HepG2 (cell line): Measurements from ENCODE around the gene DOLK. TPM values are rescaled to one million over a fixed set of nuclear protein-coding genes. Genes with fewer than 3 reads are reported as not detected.
"Not testable (repeated sequence)": the region's sequence is repeated elsewhere in the genome, so short reads cannot be mapped to it uniquely, and the experiment has no call there.

Experiments used
- ATAC-seq: fragments of 200-7000 bp; cut with Tn5 transposase; 3 replicates; pipeline ENCODE4 v1.9.1; 2020; ENCODE audit warnings: mild to moderate bottlenecking, moderate library complexity
- BruUV-seq: library from RNA; stranded (reverse); fragments of 400-500 nt; replicated peaks from 2 replicates; lab custom pipeline; 2021; lab: Mats Ljungman, UMichigan
- CTCF ChIA-PET: fragments of 300-600 bp; formaldehyde crosslinking; extraction: SDS; loops from one replicate; lab custom pipeline; 2021; ENCODE audit warnings: low total read pairs, inconsistent platforms, low intra/inter-chr PET ratio; lab: Yijun Ruan, JAX
- POLR2A ChIA-PET: fragments of 350-600 bp; sonication (Branson Sonifier 250); formaldehyde crosslinking; loops from one replicate; lab custom pipeline; 2020; ENCODE audit warnings: antibody characterized with exemption, inconsistent platforms; lab: Yijun Ruan, JAX
- DNase-seq: peaks from one replicate; pipeline ENCODE4 v3.0.0-alpha.2; 2015; ENCODE audit warnings: low spot score
- FAIRE-seq: peaks from 3 replicates; lab custom pipeline; 2011; peaks lifted over from hg19 to GRCh38; lab: Jason Lieb, UNC
- H2AFZ ChIP-seq: one replicate; pipeline ENCODE4 v1.6.1; 2011; ENCODE audit warnings: low read length, inconsistent platforms
- H3K27ac ChIP-seq: fragments of 300-600 bp; 3 replicates; pipeline ENCODE4 v1.8.0; 2011; ENCODE audit warnings: mixed run types, mild to moderate bottlenecking, mixed read lengths, low read length, inconsistent platforms; ENCODE audit not compliant: insufficient read depth; ENCODE audit errors: extremely low read length
- H3K27me3 ChIP-seq, 2 experiments: fragments of 200-600 bp in 1 of 2; 2 replicates in 1 of 2; 3 replicates in 1 of 2; pipeline versions ENCODE4 v1.6.0 to v1.8.0; 2011; ENCODE audit warnings: low read length in 2 of 2, mild to moderate bottlenecking in 2 of 2, moderate library complexity in 2 of 2, inconsistent platforms in 1 of 2; ENCODE audit not compliant: insufficient read depth in 2 of 2, control insufficient read depth in 1 of 2
- H3K36me3 ChIP-seq, 2 experiments: fragments of 200-600 bp in 1 of 2; replicated peaks in 1 of 2; 2 replicates in 1 of 2; 3 replicates in 1 of 2; pipeline versions ENCODE4 v1.5.1 to v1.8.0; 2011; ENCODE audit warnings: low read length in 2 of 2, inconsistent platforms in 1 of 2; ENCODE audit not compliant: insufficient read depth in 2 of 2, control insufficient read depth in 1 of 2
- H3K4me1 ChIP-seq: 2 replicates; pipeline ENCODE4 v1.5.1; 2012; ENCODE audit warnings: low read length, inconsistent platforms; ENCODE audit not compliant: insufficient read depth
- H3K4me2 ChIP-seq: 2 replicates; pipeline ENCODE4 v1.6.0; 2011; ENCODE audit warnings: low read depth, low read length, inconsistent platforms
- H3K4me3 ChIP-seq, 3 experiments: fragments of 200-600 bp in 1 of 3; sonication (generic), shearing (Covaris generic) in 1 of 3; replicated peaks in 1 of 3; 2 replicates each; pipeline ENCODE4 v1.5.1; 2011 to 2016; ENCODE audit warnings: low read length in 3 of 3, inconsistent platforms in 2 of 3, low read depth in 2 of 3, mild to moderate bottlenecking in 2 of 3, control low read depth in 1 of 3, mixed read lengths in 1 of 3; ENCODE audit not compliant: insufficient read depth in 1 of 3
- H3K79me2 ChIP-seq: one replicate; pipeline ENCODE4 v1.6.1; 2011; ENCODE audit warnings: low read length, inconsistent platforms; ENCODE audit not compliant: insufficient read depth
- H3K9ac ChIP-seq: 2 replicates; pipeline ENCODE4 v1.6.0; 2011; ENCODE audit warnings: mild to moderate bottlenecking, low read depth, low read length, inconsistent platforms; ENCODE audit not compliant: insufficient read depth
- H3K9me3 ChIP-seq: 2 replicates; pipeline ENCODE4 v1.5.1; 2012; ENCODE audit warnings: mild to moderate bottlenecking, low read length
- H4K20me1 ChIP-seq: 2 replicates; pipeline ENCODE4 v1.6.0; 2011; ENCODE audit warnings: inconsistent platforms, mild to moderate bottlenecking, low read length, moderate library complexity; ENCODE audit not compliant: insufficient read depth
- ARID5B ChIP-seq: IDR thresholded peaks from 2 replicates; pipeline ENCODE4 v1.4.0; 2020; ENCODE audit warnings: mild to moderate bottlenecking, missing genetic modification reagents
- ESRRA ChIP-seq: sonication (generic); formaldehyde crosslinking; IDR thresholded peaks from 2 replicates; pipeline ENCODE4 v1.5.1; 2020; ENCODE audit warnings: mild to moderate bottlenecking, low read depth, missing genetic modification reagents
- FOXO1 ChIP-seq: sonication (generic); formaldehyde crosslinking; IDR thresholded peaks from 2 replicates; pipeline ENCODE4 v1.4.0; 2020; ENCODE audit warnings: missing genetic modification reagents
- HOXD1 ChIP-seq: sonication (generic); formaldehyde crosslinking; IDR thresholded peaks from 2 replicates; pipeline ENCODE4 v1.5.0; 2020; ENCODE audit warnings: missing genetic modification reagents
- POLR2AphosphoS5 ChIP-seq: IDR thresholded peaks from 2 replicates; pipeline ENCODE4 v1.6.1; 2012; ENCODE audit warnings: low read depth, low read length
- PTBP1 ChIP-seq: fragments of 200-400 bp; formaldehyde crosslinking; IDR thresholded peaks from 2 replicates; pipeline ENCODE4 v1.6.1; 2018; ENCODE audit warnings: low read length, low read depth; ENCODE audit not compliant: poor library complexity, severe bottlenecking
- ZNF225 ChIP-seq: sonication (generic); formaldehyde crosslinking; IDR thresholded peaks from 2 replicates; pipeline ENCODE4 v1.4.0; 2020; ENCODE audit warnings: mild to moderate bottlenecking, missing genetic modification reagents
- WGBS: methylation state at CpG from one replicate; pipeline ENCODE4 v1.1.6; 2017; ENCODE audit warnings: low lambda C conversion rate; 5-methylcytosine and 5-hydroxymethylcytosine counted together
- in situ Hi-C: cut with HindIII; loops from 2 replicates; pipeline ENCODE4 v1.10.0; 2017; ENCODE audit warnings: low pct_unique_long_range_greater_than_20kb; ENCODE audit not compliant: extremely low pct_ligation_motif_present
- intact Hi-C: fragments of 100-400 bp; cut with micrococcal nuclease; formaldehyde crosslinking; loops from one replicate; pipeline ENCODE4 v1.10.0; 2022; ENCODE audit not compliant: unreplicated experiment
- polyA plus RNA-seq, 8 experiments: library from polyadenylated mRNA; depleted of rRNA in 3 of 8; stranded (reverse) in 7 of 8; unstranded in 1 of 8; fragments of >200 nt; fragmentation: Illumina TruSeq in 4 of 8; extraction: Trizol in 4 of 8; gene quantifications; 2 replicates each; pipeline versions ENCODE4 v1.2.1 to v1.2.3, GENCODE V29; 2011 to 2016; ENCODE audit warnings: low read depth in 4 of 8, missing spikeins in 1 of 8, mixed read lengths in 1 of 8; ENCODE audit not compliant: insufficient read depth in 1 of 8
- total RNA-seq, 5 experiments: library from RNA; depleted of rRNA; stranded (reverse); fragments of >200 nt; fragmentation: Illumina TruSeq; extraction: Trizol; gene quantifications; 2 replicates each; pipeline ENCODE4 v1.2.3, GENCODE V29; 2016; ENCODE audit warnings: low read depth in 1 of 5

DOLK gene
- total and polyA plus RNA-seq, 2 of the 13 experiments (the other 11 are each of a cell fraction or from before 2014, with no cell fraction given), result 15.4 to 18.7 TPM

DNA sequence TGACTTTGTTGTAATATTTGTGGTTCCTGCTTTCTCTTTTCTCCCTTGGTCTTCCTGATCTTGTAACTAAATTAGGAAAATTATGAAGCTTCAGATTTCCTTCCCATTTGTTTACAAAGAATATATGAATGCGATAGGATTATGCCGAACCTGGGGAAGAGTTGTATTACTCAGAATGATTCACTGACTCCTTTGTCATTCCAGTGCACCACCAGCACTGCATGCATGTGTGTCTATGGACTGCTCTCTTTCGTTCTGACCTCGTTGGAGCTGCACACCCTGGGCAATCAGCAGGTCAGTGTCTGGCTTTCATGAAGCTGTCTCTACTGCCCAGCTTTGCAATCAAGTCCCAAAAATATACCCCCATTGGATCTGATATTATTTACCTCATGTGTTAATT lies 25.6 kb upstream of the DOLK start (continued):
- no peak for TF ChIP-seq ARID5B (CRISPR knock-in tag)
- no peak for TF ChIP-seq POLR2AphosphoS5
- TF ChIP-seq PTBP1, result no peak

DNA sequence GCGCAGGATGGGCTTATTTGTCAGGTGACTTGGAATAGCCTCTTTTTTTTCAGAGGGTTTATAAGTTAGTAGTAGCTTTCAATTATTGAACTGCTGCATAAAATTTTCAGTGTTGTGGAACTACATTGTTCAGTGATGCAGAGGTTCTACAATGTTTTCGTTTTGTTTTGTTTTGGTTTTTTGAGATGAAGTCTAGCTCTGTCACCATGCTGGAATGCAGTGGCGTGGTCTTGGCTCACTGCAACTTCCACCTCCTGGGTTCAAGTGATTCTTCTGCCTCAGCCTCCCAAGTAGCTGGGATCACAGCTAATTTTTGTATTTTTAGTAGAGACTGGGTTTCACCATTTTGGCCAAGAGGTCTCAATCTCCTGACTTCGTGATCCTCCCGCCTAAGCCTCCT lies 22.1 kb upstream of the DOLK start:
- FAIRE-seq, result no peak

GRCh38 chr9:128961403-128961802 lies 14.0 kb upstream of the DOLK start:
- H3K4me2 ChIP-seq, H4K20me1 ChIP-seq, H3K27ac ChIP-seq, H2AFZ ChIP-seq, ATAC-seq, DNase-seq, H3K9me3 ChIP-seq, H3K79me2 ChIP-seq, BruUV-seq, CTCF ChIA-PET, H3K4me1 ChIP-seq, H3K9ac ChIP-seq, intact Hi-C loops, H3K4me3 ChIP-seq, H3K27me3 ChIP-seq, FAIRE-seq, in situ Hi-C loops: not testable (repeated sequence)
- POLR2A ChIA-PET, result interaction anchor here (0.7 to 0.8 kb wide), 2 partner anchors 13 kb away, joined by 3 read pairs; no protein-coding TSS in a partner anchor
- WGBS, result 97% methylated on average over 9 of the region's 9 CpGs
- H3K36me3 ChIP-seq, result peaks cover 14 to 48% of the 10 kb centered on the region in 2 experiments

More for the DNA sequence above, 22.1 kb upstream of the DOLK start:
- intact Hi-C loops, result no loop called here
- BruUV-seq, result no TSS peak
- in situ Hi-C loops, result no loop called here
- peaks cover 12 to 71% of the 10 kb centered on the region in 2 experiments; a peak in 4 of 5 replicates for H3K36me3 ChIP-seq
- H3K27ac ChIP-seq, result no peak overlapping the region
- H3K4me1 ChIP-seq, result no peaks in the 10 kb centered on the region
- POLR2A ChIA-PET, result no interaction called here
- no peaks in the 10 kb centered on the region for H3K79me2 ChIP-seq
- no peak for DNase-seq
- CTCF ChIA-PET, result no interaction called here
- ATAC-seq, result no peak
- H3K4me3 ChIP-seq, result no peak overlapping the region
- no peak overlapping the region for H2AFZ ChIP-seq
- no peak overlapping the region for H3K9ac ChIP-seq
- H3K9me3 ChIP-seq, result no peaks in the 10 kb centered on the region
- no peak for TF ChIP-seq FOXO1 (CRISPR knock-in tag)
- TF ChIP-seq ZNF225 (CRISPR knock-in tag), result no peak
- TF ChIP-seq ESRRA (CRISPR knock-in tag), result no peak
- no peak for TF ChIP-seq HOXD1 (CRISPR knock-in tag)
- no peaks in the 10 kb centered on the region for H3K27me3 ChIP-seq
- no peaks in the 10 kb centered on the region for H4K20me1 ChIP-seq
- 99% methylated on average over 5 of the region's 5 CpGs for WGBS
- no peak overlapping the region for H3K4me2 ChIP-seq
